SHP77 treated with DMSO at 0.1 percent for 48 hours (cell line): ENCODE data around the gene SHE.
"Not testable (repeated sequence)": the region's sequence is repeated elsewhere in the genome, so short reads cannot be mapped to it uniquely, and the experiment has no call there.

Experiments used
- DNase-seq: peaks from one replicate; lab custom pipeline; 2025; lab: John Stamatoyannopoulos, UW

Gene SHE

GRCh38 chr1:154502066-154502743 is at the start of gene SHE, which contains the start of gene TDRD10:
Gene SHE (minus strand): TSS chr1:154502412. CDS start chr1:154502026, 386 bp downstream.
Gene TDRD10 (plus strand): TSS chr1:154502219. CDS start chr1:154506904, 4,685 bp downstream.
- DNase-seq = no peak

GRCh38 chr1:154551474-154551873 is 49.3 kb upstream of the SHE start:
- no peak for DNase-seq

- DNase-seq = no peak
These were observed 48.4 kb upstream of the SHE start for GRCh38 chr1:154550657-154551056.

GRCh38 chr1:154550070-154550469 is 47.9 kb upstream of the SHE start:
- DNase-seq = no peak

GRCh38 chr1:154549202-154549770 is 47.1 kb upstream of the SHE start:
- DNase-seq = no peak

GRCh38 chr1:154548028-154548427 is 45.8 kb upstream of the SHE start:
- no peak for DNase-seq

- DNase-seq = no peak
These were observed 45.0 kb upstream of the SHE start for GRCh38 chr1:154547105-154547732.

GRCh38 chr1:154546264-154547063 is 44.3 kb upstream of the SHE start:
- peak; percentile 61 for DNase-seq

- no peak for DNase-seq
These were observed 39.0 kb upstream of the SHE start for GRCh38 chr1:154541231-154541630.

- DNase-seq = no peak
These were observed 37.6 kb upstream of the SHE start for GRCh38 chr1:154539486-154540483.

GRCh38 chr1:154536570-154536969 is 34.4 kb upstream of the SHE start:
- DNase-seq = no peak

- peak; percentile 58 for DNase-seq
These were observed 32.0 kb upstream of the SHE start for GRCh38 chr1:154533952-154534844.

GRCh38 chr1:154531950-154532349 is 29.7 kb upstream of the SHE start:
- not testable (repeated sequence) for DNase-seq

- no peak for DNase-seq
These were observed 27.1 kb upstream of the SHE start for GRCh38 chr1:154529308-154529707.

GRCh38 chr1:154527192-154527591 is 25.0 kb upstream of the SHE start:
- DNase-seq = no peak

GRCh38 chr1:154524881-154525280 is 22.7 kb upstream of the SHE start:
- DNase-seq = no peak

- DNase-seq = no peak
These were observed 19.5 kb upstream of the SHE start for GRCh38 chr1:154521695-154522094.

- DNase-seq = no peak
These were observed 18.1 kb upstream of the SHE start for GRCh38 chr1:154520333-154520732.

GRCh38 chr1:154519591-154519991 is 17.4 kb upstream of the SHE start:
- no peak for DNase-seq

- no peak for DNase-seq
These were observed 15.4 kb upstream of the SHE start for GRCh38 chr1:154517661-154518060.
